ENCODE data around the gene HYAL3. TPM values are rescaled to one million over a fixed set of nuclear protein-coding genes. Genes with fewer than 3 reads are reported as not detected.

The HYAL3 gene, protein sequence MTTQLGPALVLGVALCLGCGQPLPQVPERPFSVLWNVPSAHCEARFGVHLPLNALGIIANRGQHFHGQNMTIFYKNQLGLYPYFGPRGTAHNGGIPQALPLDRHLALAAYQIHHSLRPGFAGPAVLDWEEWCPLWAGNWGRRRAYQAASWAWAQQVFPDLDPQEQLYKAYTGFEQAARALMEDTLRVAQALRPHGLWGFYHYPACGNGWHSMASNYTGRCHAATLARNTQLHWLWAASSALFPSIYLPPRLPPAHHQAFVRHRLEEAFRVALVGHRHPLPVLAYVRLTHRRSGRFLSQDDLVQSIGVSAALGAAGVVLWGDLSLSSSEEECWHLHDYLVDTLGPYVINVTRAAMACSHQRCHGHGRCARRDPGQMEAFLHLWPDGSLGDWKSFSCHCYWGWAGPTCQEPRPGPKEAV
- total RNA-seq (2021) (2.9 to 3.8 TPM (median 3.2 TPM) in 3 replicates), Bru-seq, nascent RNA (percentile 44 among the genes with signal in this experiment)
- long read RNA-seq, experiment 1, transcript HYAL3-201 (4 exons, 1,942 nt), result major isoform, 7 of 14 reads
- long read RNA-seq, experiment 1, partial matches to known transcripts, result 0 of 14 reads
- long read RNA-seq, experiment 1, other reads (novel, unspliced or antisense), result 3 of 14 reads
- long read RNA-seq, experiment 2, partial matches to known transcripts, result 3 of 12 reads
- long read RNA-seq, experiment 2, other reads (novel, unspliced or antisense), result 6 of 12 reads
- long read RNA-seq, experiment 3, partial matches to known transcripts, result 0 of 5 reads
- long read RNA-seq, experiment 3, other reads (novel, unspliced or antisense), result 0 of 5 reads

DNA sequence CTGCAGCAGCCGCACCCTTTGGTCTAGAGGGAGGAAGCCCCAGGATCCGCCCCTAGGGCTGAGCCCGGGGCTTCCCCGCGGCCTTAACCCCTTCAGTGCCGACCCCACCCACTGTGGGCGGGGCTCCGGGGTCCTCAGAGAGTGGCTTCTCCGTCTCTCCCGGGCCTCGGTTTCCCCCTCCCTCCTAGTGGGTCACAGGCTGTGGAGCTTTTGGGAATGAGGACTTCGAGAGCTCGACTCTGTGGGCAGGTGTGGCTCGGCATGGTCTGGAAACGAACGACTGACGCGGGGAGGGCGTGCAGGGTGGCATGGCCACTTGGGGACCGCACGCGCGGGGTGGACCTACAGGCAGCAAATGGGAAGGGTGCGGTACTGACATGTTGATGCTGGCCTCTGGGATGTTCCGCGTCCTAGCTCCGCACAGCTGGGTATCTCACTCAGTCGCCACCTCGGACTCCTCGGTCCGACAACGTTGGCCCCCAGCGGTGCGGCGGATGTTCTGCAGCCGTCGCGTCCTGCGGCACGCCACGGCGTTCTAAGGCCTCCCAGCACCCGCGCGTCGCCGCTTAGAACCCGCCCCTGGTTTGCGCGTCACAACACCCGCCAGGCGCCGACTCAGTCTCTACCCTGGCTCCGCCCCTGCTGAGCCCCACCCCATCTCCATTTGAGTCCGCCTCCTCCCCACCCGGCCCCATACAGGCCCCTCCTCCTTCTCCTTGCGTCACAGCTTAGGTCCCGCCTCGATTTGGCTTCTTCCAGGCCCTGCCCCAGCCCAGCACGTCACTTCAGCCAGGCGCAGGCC lies at the start of gene HYAL3, which contains the start of gene NAA80:
Gene HYAL3, minus strand, starts transcription at position 570 of the 802 bp plus-strand sequence. CDS start 3,803 bp downstream, outside the sequence.
Gene NAA80, minus strand, starts transcription at position 570 of the 802 bp plus-strand sequence. CDS start 1,942 bp downstream, outside the sequence.
- peak within 1 kb of the TSS; percentile 98 for H3K27ac Mint-ChIP-seq
- H3K36me3 Mint-ChIP-seq, result no peaks in the 10 kb centered on the region
- no peaks in the 10 kb centered on the region for H3K9me3 Mint-ChIP-seq
- H3K27me3 Mint-ChIP-seq (ENCODE audit: low read depth), result no peaks in the 10 kb centered on the region; the same call in 1 of the 2 replicates
- peaks cover 22% of the 10 kb centered on the region for H3K4me1 Mint-ChIP-seq
- DNase-seq (ENCODE audit: low spot score) (peak; percentile 100), ATAC-seq (peak; percentile 88)
- peak within 1 kb of the TSS; percentile 97 for H3K4me3 Mint-ChIP-seq
- ChIA-PET POLR2A (interaction anchor here (0.5 to 1.4 kb wide), 8 partner anchors 17 to 265 kb away, joined by 3 to 8 read pairs (median 4); partner anchors contain the start of genes CYB561D2, HYAL2 and NPRL2), CTCF (interaction anchor here (0.6 to 5.9 kb wide), 21 partner anchors 15 to 313 kb away, joined by 3 to 95 read pairs (median 4); partner anchors contain the start of genes CISH and HYAL2)
- TF ChIP-seq, protein P1, sequence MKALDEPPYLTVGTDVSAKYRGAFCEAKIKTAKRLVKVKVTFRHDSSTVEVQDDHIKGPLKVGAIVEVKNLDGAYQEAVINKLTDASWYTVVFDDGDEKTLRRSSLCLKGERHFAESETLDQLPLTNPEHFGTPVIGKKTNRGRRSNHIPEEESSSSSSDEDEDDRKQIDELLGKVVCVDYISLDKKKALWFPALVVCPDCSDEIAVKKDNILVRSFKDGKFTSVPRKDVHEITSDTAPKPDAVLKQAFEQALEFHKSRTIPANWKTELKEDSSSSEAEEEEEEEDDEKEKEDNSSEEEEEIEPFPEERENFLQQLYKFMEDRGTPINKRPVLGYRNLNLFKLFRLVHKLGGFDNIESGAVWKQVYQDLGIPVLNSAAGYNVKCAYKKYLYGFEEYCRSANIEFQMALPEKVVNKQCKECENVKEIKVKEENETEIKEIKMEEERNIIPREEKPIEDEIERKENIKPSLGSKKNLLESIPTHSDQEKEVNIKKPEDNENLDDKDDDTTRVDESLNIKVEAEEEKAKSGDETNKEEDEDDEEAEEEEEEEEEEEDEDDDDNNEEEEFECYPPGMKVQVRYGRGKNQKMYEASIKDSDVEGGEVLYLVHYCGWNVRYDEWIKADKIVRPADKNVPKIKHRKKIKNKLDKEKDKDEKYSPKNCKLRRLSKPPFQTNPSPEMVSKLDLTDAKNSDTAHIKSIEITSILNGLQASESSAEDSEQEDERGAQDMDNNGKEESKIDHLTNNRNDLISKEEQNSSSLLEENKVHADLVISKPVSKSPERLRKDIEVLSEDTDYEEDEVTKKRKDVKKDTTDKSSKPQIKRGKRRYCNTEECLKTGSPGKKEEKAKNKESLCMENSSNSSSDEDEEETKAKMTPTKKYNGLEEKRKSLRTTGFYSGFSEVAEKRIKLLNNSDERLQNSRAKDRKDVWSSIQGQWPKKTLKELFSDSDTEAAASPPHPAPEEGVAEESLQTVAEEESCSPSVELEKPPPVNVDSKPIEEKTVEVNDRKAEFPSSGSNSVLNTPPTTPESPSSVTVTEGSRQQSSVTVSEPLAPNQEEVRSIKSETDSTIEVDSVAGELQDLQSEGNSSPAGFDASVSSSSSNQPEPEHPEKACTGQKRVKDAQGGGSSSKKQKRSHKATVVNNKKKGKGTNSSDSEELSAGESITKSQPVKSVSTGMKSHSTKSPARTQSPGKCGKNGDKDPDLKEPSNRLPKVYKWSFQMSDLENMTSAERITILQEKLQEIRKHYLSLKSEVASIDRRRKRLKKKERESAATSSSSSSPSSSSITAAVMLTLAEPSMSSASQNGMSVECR (CRISPR knock-in tag; IDR thresholded peaks at IDR 0.05; ENCODE audit: borderline replicate concordance), result peak; percentile 30; the same call in 1 of the 2 replicates
- TF ChIP-seq, protein P2, sequence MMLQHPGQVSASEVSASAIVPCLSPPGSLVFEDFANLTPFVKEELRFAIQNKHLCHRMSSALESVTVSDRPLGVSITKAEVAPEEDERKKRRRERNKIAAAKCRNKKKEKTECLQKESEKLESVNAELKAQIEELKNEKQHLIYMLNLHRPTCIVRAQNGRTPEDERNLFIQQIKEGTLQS (CRISPR knock-in tag; conservative IDR thresholded peaks at IDR 0.05), result no peak
- TF ChIP-seq, protein P3, sequence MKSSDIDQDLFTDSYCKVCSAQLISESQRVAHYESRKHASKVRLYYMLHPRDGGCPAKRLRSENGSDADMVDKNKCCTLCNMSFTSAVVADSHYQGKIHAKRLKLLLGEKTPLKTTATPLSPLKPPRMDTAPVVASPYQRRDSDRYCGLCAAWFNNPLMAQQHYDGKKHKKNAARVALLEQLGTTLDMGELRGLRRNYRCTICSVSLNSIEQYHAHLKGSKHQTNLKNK (CRISPR knock-in tag; IDR thresholded peaks at IDR 0.05), result no peak
- TF ChIP-seq SP1 (CRISPR knock-in tag; conservative IDR thresholded peaks at IDR 0.05) (peak; percentile 64; the same call in 1 of the 2 replicates), CBFB (CRISPR knock-in tag; IDR thresholded peaks at IDR 0.05; ENCODE audit: low read depth) (no peak), JUN (CRISPR knock-in tag; IDR thresholded peaks at IDR 0.05) (no peak), RELA (CRISPR knock-in tag; IDR thresholded peaks at IDR 0.05; ENCODE audit: borderline replicate concordance) (no peak; the same call in 1 of the 2 replicates), GABPB1 (CRISPR knock-in tag; IDR thresholded peaks at IDR 0.05) (0 out of 2 replicates have a peak, but pooled peaks have one; percentile 35), ZNF423 (CRISPR knock-in tag; IDR thresholded peaks at IDR 0.05) (peak; percentile 58), HMGA2 (CRISPR knock-in tag; IDR thresholded peaks at IDR 0.05) (no peak), MYBL2 (CRISPR knock-in tag; IDR thresholded peaks at IDR 0.05) (no peak), NR3C1 (CRISPR knock-in tag; conservative IDR thresholded peaks at IDR 0.05; ENCODE audit: low read depth) (no peak), FOXP1 (CRISPR knock-in tag; IDR thresholded peaks at IDR 0.05; ENCODE audit: borderline replicate concordance) (peak; percentile 78), NR2C2 (CRISPR knock-in tag; IDR thresholded peaks at IDR 0.05) (no peak), ZNF232 (CRISPR knock-in tag; IDR thresholded peaks at IDR 0.05) (no peak), TEAD1 (CRISPR knock-in tag; IDR thresholded peaks at IDR 0.05) (0 out of 2 replicates have a peak, but pooled peaks have one; percentile 34)
- TF ChIP-seq, protein P4, sequence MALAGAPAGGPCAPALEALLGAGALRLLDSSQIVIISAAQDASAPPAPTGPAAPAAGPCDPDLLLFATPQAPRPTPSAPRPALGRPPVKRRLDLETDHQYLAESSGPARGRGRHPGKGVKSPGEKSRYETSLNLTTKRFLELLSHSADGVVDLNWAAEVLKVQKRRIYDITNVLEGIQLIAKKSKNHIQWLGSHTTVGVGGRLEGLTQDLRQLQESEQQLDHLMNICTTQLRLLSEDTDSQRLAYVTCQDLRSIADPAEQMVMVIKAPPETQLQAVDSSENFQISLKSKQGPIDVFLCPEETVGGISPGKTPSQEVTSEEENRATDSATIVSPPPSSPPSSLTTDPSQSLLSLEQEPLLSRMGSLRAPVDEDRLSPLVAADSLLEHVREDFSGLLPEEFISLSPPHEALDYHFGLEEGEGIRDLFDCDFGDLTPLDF (CRISPR knock-in tag; IDR thresholded peaks at IDR 0.05), result no peak
- TF ChIP-seq, protein P5, sequence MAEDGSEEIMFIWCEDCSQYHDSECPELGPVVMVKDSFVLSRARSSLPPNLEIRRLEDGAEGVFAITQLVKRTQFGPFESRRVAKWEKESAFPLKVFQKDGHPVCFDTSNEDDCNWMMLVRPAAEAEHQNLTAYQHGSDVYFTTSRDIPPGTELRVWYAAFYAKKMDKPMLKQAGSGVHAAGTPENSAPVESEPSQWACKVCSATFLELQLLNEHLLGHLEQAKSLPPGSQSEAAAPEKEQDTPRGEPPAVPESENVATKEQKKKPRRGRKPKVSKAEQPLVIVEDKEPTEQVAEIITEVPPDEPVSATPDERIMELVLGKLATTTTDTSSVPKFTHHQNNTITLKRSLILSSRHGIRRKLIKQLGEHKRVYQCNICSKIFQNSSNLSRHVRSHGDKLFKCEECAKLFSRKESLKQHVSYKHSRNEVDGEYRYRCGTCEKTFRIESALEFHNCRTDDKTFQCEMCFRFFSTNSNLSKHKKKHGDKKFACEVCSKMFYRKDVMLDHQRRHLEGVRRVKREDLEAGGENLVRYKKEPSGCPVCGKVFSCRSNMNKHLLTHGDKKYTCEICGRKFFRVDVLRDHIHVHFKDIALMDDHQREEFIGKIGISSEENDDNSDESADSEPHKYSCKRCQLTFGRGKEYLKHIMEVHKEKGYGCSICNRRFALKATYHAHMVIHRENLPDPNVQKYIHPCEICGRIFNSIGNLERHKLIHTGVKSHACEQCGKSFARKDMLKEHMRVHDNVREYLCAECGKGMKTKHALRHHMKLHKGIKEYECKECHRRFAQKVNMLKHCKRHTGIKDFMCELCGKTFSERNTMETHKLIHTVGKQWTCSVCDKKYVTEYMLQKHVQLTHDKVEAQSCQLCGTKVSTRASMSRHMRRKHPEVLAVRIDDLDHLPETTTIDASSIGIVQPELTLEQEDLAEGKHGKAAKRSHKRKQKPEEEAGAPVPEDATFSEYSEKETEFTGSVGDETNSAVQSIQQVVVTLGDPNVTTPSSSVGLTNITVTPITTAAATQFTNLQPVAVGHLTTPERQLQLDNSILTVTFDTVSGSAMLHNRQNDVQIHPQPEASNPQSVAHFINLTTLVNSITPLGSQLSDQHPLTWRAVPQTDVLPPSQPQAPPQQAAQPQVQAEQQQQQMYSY (CRISPR knock-in tag; IDR thresholded peaks at IDR 0.05), result no peak
- TF ChIP-seq, protein P6, sequence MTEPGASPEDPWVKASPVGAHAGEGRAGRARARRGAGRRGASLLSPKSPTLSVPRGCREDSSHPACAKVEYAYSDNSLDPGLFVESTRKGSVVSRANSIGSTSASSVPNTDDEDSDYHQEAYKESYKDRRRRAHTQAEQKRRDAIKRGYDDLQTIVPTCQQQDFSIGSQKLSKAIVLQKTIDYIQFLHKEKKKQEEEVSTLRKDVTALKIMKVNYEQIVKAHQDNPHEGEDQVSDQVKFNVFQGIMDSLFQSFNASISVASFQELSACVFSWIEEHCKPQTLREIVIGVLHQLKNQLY (CRISPR knock-in tag; IDR thresholded peaks at IDR 0.05), result no peak
- TF ChIP-seq, protein P7, sequence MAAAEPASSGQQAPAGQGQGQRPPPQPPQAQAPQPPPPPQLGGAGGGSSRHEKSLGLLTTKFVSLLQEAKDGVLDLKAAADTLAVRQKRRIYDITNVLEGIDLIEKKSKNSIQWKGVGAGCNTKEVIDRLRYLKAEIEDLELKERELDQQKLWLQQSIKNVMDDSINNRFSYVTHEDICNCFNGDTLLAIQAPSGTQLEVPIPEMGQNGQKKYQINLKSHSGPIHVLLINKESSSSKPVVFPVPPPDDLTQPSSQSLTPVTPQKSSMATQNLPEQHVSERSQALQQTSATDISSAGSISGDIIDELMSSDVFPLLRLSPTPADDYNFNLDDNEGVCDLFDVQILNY (CRISPR knock-in tag; IDR thresholded peaks at IDR 0.05), result 0 out of 2 replicates have a peak, but pooled peaks have one; percentile 20
